Measurements from ENCODE around the gene GHITM.

Gene GHITM

DNA sequence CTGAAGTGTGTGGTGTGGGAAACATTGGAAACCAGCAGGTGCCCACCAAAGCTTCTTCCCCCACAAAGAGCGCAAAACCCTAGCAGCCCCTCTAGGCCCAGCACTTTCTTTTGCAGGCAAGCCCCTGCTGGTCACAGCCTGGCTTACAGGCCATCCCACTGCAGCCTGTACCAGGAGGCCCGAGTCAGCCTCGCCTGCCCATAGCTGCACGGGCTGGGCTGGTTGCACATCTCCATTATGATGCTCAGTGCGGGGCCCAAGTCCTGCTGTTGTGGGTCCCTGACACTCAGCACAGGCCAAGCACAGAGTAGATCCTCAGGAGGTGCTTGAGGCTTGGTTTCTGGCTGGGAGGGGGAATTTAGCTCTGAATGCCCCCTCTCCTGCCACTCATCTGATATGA lies 63.0 kb downstream of the GHITM start:
- DNase-seq, result no peak

All from NCI-H748 treated with DMSO at 0.1 percent for 48 hours (cell line).